CD4-positive, alpha-beta T cell (primary cell): ENCODE results near the gene BAZ2A. TPM values are rescaled to one million over a fixed set of nuclear protein-coding genes. Genes with fewer than 3 reads are reported as not detected.

ENCODE experiments used
- ATAC-seq: fragments of 200-7000 bp; cut with Tn5 transposase; one replicate; pipeline ENCODE4 v1.10.0; 2022; ENCODE audit warnings: mild to moderate bottlenecking; ENCODE audit not compliant: poor library complexity
- CTCF ChIA-PET: fragments of 350-600 bp; sonication (Branson Sonifier 250); formaldehyde crosslinking; loops from one replicate; lab custom pipeline; 2021; ENCODE audit warnings: antibody characterized with exemption, inconsistent platforms; lab: Charles Lee
- POLR2A ChIA-PET: fragments of 350-600 bp; sonication (Branson Sonifier 250); formaldehyde crosslinking; loops from one replicate; lab custom pipeline; 2021; ENCODE audit warnings: antibody characterized with exemption, inconsistent platforms; lab: Charles Lee
- DNase-seq, 14 experiments: peaks; one replicate each; pipeline ENCODE4 v3.0.0-alpha.2; 2013 to 2020; ENCODE audit warnings: mixed read lengths in 2 of 14
- H3K27ac ChIP-seq, 2 donors: one replicate each; pipeline versions ENCODE4 v1.5.1 to v1.7.0; 2013; ENCODE audit warnings: low read length in 2 of 2, low read depth in 1 of 2, mild to moderate bottlenecking in 1 of 2
- H3K27me3 ChIP-seq, 2 experiments: 1 replicate in 1 of 2; 2 replicates in 1 of 2; pipeline versions ENCODE4 v1.6.1 to v1.7.0; 2013; ENCODE audit warnings: low read length in 2 of 2, control low read depth in 1 of 2, mild to moderate bottlenecking in 1 of 2, moderate library complexity in 1 of 2; ENCODE audit not compliant: insufficient read depth in 2 of 2, control insufficient read depth in 1 of 2
- H3K36me3 ChIP-seq: one replicate; pipeline ENCODE4 v1.6.1; 2013; ENCODE audit warnings: low read length, control low read depth; ENCODE audit not compliant: insufficient read depth
- H3K4me1 ChIP-seq: one replicate; pipeline ENCODE4 v1.6.1; 2013; ENCODE audit warnings: low read length, control low read depth; ENCODE audit not compliant: insufficient read depth
- H3K4me3 ChIP-seq: one replicate; pipeline ENCODE4 v1.5.1; 2013; ENCODE audit warnings: mild to moderate bottlenecking, low read length, moderate library complexity
- H3K9me3 ChIP-seq, 2 experiments: 1 replicate in 1 of 2; 2 replicates in 1 of 2; pipeline versions ENCODE4 v1.6.1 to v1.7.0; 2013; ENCODE audit warnings: low read length in 2 of 2, mild to moderate bottlenecking in 2 of 2, control low read depth in 1 of 2, moderate library complexity in 1 of 2; ENCODE audit not compliant: control insufficient read depth in 1 of 2, insufficient read depth in 1 of 2
- H3K27ac Mint-ChIP-seq: one replicate; pipeline ENCODE4 v1.8.0; 2020; ENCODE audit warnings: mixed read lengths
- H3K27me3 Mint-ChIP-seq: one replicate; pipeline ENCODE4 v1.8.0; 2021; ENCODE audit warnings: mixed read lengths
- H3K36me3 Mint-ChIP-seq: one replicate; pipeline ENCODE4 v1.8.0; 2021; ENCODE audit warnings: low read depth, mixed read lengths
- H3K4me1 Mint-ChIP-seq: one replicate; pipeline ENCODE4 v1.8.0; 2021; ENCODE audit warnings: low read depth, mixed read lengths
- H3K4me3 Mint-ChIP-seq: one replicate; pipeline ENCODE4 v1.8.0; 2020; ENCODE audit warnings: mild to moderate bottlenecking, mixed read lengths
- H3K9me3 Mint-ChIP-seq: one replicate; pipeline ENCODE4 v1.8.0; 2020; ENCODE audit warnings: mixed read lengths
- CTCF ChIP-seq: fragments of 200-600 bp; IDR thresholded peaks from one replicate; pipeline ENCODE4 v1.8.0; 2022; ENCODE audit warnings: antibody characterized with exemption, mild to moderate bottlenecking
- intact Hi-C, 2 experiments: fragments of 100-400 bp; cut with DNase I in 1 of 2; cut with micrococcal nuclease in 1 of 2; formaldehyde crosslinking; loops; one replicate each; pipeline versions ENCODE4 v1.15.1 to v1.9.0; 2023 to 2025; cut with DNase I, micrococcal nuclease
- total RNA-seq, 174 experiments: library from RNA in 2 of 174; stranded (reverse) in 2 of 174; gene quantifications; one replicate each; pipeline ENCODE4 v1.2.3 and lab custom pipeline; 2021 to 2026

The BAZ2A gene
- total RNA-seq, 2 experiments from 2014 or later: 207 to 211 TPM

DNA sequence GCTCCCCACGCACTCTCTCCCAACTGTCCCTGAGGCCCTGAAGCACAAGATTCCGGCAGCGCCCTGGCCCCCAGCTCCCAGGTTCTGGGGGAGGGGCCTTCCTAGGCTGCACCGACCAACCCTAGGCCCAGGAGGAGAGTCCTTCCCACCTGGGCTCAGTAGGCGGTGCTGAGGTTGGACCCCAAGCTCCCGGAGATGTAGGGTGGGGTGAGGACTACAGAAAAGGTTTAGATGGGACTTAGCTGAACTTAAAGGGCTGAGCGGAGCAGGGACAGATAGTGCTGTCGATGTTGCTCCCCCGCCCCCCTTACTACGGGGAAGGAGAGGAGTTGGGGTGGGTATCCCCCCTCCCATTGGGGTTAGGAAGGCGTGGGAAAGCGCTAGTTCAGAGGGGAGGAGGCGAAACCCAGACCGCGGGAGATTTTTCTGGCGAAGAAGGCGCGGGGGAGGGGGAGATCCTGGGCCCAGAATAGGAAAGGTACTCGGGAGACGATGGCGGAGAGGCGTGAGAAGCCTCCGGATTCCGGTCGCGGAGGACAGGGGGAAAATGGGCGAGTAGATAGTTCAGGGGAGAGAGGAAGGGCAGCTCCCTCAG lies 4.2 kb upstream of the BAZ2A start:
- H3K9me3 Mint-ChIP-seq: no peaks in the 10 kb centered on the region

DNA sequence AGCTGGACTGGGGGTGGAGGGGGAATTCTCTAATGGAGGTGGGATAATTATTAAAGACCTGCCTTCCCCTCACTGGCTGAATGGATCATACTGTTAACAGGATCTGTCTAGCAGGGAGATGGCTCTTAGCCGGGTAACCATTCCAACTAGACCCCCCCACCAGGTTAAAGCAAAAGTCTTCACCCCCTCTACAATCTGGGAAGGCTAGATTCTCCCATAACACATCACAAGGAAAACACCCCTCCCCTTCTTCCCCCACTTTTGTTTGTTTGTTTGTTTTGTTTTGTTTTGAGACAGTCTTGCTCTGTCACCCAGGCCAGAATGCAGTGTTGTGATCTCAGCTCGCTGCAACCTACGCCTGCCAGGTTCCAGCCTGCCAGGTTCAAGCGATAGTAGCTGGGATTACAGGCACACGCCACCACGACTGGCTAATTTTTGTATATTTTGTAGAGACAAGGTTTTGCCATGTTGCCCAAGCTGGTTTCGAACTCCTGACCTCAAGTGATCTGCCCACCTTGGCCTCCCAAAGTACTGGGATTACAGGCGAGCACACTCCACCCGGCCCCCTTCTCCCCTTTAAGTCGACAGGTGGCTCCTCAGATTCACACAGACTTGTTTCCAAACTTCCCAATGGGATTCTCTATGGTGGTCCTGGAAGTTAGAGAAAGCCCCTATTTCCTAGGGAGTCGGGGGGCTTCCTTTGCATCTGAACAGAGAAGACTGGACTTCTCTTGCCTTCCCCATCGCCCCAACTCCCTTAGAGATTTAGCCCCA lies 3.5 kb upstream of the BAZ2A start:
- no peak for ATAC-seq
- H3K4me3 ChIP-seq: peak overlapping the region; percentile 76
- DNase-seq: peak in 1 of 14 experiments; percentile 38
- Mint-ChIP-seq H3K4me3 (peak overlapping the region; percentile 93), H3K36me3 (peaks cover 50% of the 10 kb centered on the region), H3K9me3 (no peaks in the 10 kb centered on the region), H3K27ac (peak overlapping the region; percentile 98), H3K4me1 (peaks cover 86% of the 10 kb centered on the region), H3K27me3 (no peaks in the 10 kb centered on the region)
- H3K27me3 ChIP-seq: no peaks in the 10 kb centered on the region
- no peak for TF ChIP-seq CTCF
- peak overlapping the region in 1 of 2 donors; percentile 84 for H3K27ac ChIP-seq
- CTCF ChIA-PET: interaction anchor here (1.2 to 3.7 kb wide), 2 partner anchors 10 to 54 kb away, joined by 3 to 30 read pairs; partner anchors contain the start of gene PTGES3
- H3K4me1 ChIP-seq: peaks cover 68% of the 10 kb centered on the region
- peaks cover 13% of the 10 kb centered on the region for H3K36me3 ChIP-seq
- POLR2A ChIA-PET: interaction anchor here (0.5 to 9.4 kb wide), 9 partner anchors 9 to 479 kb away, joined by 3 to 139 read pairs (median 3); partner anchors contain the start of genes ATP5F1B, NACA, NEMP1 and PTGES3
- intact Hi-C loops: loop anchor here in 1 of 2 experiments (10.0 kb wide), 2 partner anchors 451 to 819 kb away; partner anchors contain the start of genes NAB2, ORMDL2 and SARNP
- H3K9me3 ChIP-seq: no peaks in the 10 kb centered on the region

More for the DNA sequence above, 4.2 kb upstream of the BAZ2A start:
- Mint-ChIP-seq H3K4me1 (peaks cover 80% of the 10 kb centered on the region), H3K27ac (peak overlapping the region; percentile 98), H3K4me3 (peak overlapping the region; percentile 93), H3K36me3 (peaks cover 50% of the 10 kb centered on the region), H3K27me3 (no peaks in the 10 kb centered on the region)
- DNase-seq (peak in 5 of 14 experiments; percentile 8 to 56 (median 33)), ATAC-seq (no peak)
- peak overlapping the region; percentile 45 to 84 for H3K27ac ChIP-seq
- intact Hi-C loops: loop anchor here in 1 of 2 experiments (10.0 kb wide), 2 partner anchors 450 to 820 kb away; partner anchors contain the start of genes NAB2, ORMDL2 and SARNP
- CTCF ChIA-PET: interaction anchor here (1.2 to 3.7 kb wide), 3 partner anchors 11 to 120 kb away, joined by 3 to 30 read pairs (median 11); partner anchors contain the start of gene PTGES3
- TF ChIP-seq CTCF: no peak
- H3K9me3 ChIP-seq: no peaks in the 10 kb centered on the region
- POLR2A ChIA-PET: interaction anchor here (0.5 to 9.4 kb wide), 11 partner anchors 9 to 478 kb away, joined by 3 to 139 read pairs (median 3); partner anchors contain the start of genes ATP5F1B, NACA, NEMP1 and PTGES3
- H3K36me3 ChIP-seq: peaks cover 20% of the 10 kb centered on the region
- H3K4me3 ChIP-seq: peak overlapping the region; percentile 76
- no peaks in the 10 kb centered on the region for H3K27me3 ChIP-seq
- peaks cover 68% of the 10 kb centered on the region for H3K4me1 ChIP-seq
